ENCODE measurements around the gene POLK. TPM values are rescaled to one million over a fixed set of nuclear protein-coding genes. Genes with fewer than 3 reads are reported as not detected.
"Not testable (repeated sequence)": the region's sequence is repeated elsewhere in the genome, so short reads cannot be mapped to it uniquely, and the experiment has no call there.

The POLK gene
- 10 to 100 TPM; 41.5 to 43.0 TPM for total RNA-seq
- long read RNA-seq, donor 1, full-length matches to known transcripts = 2 of 10 reads
- long read RNA-seq, donor 1, partial matches to known transcripts = 3 of 10 reads
- long read RNA-seq, donor 1, other reads (novel, unspliced or antisense) = 5 of 10 reads
- long read RNA-seq, donor 2, partial matches to known transcripts = 4 of 6 reads
- long read RNA-seq, donor 2, other reads (novel, unspliced or antisense) = 2 of 6 reads

DNA sequence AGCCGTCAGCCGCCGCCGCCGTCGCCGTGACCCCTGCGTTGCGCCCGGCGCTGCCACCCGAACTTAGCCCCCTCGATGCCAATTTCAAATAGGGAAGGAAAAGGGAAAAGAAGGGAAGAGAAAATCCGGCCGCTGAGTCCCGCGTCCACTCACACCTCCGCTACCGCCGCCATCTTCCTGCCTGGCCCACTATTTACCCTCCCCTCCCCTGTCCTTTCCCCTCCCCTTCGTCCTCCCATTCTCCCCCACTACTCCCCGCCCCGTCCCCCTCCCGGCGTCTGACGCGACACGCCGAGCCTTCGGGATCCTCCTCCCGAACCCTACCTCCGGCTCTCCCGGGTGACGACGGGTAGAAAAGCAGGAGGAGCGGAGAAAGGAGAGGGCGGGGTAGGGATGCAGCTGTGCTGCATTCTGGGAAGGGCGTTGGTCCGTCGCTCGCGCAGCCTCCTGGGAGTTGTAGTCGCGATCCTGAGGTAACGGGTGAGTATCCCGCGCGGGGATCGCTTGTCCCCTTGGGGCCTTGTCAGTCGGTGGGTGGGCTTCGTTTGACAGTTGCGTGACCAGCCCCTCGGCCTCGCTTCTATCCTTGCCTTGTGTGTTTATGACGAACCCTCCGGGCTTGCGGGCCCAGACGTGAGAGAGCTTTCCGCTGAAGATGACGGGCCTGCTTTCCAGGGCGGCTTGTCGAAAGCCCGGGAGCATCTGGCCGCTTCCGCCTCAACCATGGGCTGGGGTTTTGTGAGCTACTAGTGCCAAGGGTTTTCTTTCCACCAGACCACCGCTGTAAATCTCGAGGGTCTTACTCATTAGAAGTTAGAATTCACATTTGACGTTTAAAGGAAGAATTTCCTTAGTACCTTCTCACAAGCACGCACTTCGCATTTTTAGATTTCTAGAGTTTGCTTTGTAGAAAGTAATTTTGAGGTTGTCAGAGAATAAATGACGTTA is at the start of gene POLK, which contains the start of gene CERT1:
Gene POLK, plus strand, starts transcription at position 457 of the 948 bp plus-strand sequence.
Gene CERT1, minus strand, starts transcription at position 195 of the 948 bp plus-strand sequence. CDS start 422 bp downstream, outside the sequence.
- intact Hi-C loops (cut with DNase I) = no loop called here
- DNase-seq (ENCODE audit: low spot score) = peak; percentile 99

DNA sequence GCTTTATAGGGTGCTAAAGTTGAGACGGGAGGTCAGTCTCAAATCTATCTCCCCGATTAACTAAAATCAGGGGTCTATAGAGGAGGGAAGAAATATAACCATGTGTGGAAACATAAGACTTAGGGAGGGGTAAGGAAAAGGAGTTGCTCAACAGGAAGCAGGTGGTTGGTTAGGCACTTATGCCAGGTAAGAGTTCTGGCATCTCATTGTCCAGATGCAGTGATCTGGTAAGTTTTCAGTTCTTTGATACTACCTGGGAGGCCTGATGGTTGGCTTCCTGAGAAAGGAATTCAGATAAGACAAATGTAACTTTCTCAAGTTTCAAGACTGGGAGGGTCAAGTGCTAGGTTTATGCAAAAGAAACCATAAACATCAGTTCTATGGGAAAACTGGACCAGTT is 48.0 kb upstream of the POLK start:
- intact Hi-C loops (cut with DNase I) = no loop called here
- no peak for DNase-seq (ENCODE audit: low spot score)

DNA sequence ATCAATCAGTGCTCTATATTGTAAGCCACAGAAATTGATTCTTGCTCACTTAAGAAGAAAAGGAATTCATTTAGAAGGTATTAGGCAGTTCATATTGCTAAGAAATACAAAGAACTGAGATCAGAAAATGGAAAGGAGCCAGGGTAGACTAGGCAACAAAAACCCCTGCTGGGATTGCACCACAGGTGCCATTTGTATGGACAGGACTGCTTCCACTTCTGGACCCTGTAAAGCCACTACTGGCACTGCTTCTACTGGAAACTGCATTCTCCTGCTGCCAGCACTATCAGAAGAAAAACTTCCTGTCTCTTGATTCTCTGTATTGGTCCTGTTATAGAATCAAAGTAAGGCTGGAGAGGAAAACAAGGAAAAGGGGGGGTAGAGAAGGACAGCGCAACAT is 46.2 kb upstream of the POLK start:
- DNase-seq (ENCODE audit: low spot score) = no peak
- intact Hi-C loops (cut with DNase I) = no loop called here

DNA sequence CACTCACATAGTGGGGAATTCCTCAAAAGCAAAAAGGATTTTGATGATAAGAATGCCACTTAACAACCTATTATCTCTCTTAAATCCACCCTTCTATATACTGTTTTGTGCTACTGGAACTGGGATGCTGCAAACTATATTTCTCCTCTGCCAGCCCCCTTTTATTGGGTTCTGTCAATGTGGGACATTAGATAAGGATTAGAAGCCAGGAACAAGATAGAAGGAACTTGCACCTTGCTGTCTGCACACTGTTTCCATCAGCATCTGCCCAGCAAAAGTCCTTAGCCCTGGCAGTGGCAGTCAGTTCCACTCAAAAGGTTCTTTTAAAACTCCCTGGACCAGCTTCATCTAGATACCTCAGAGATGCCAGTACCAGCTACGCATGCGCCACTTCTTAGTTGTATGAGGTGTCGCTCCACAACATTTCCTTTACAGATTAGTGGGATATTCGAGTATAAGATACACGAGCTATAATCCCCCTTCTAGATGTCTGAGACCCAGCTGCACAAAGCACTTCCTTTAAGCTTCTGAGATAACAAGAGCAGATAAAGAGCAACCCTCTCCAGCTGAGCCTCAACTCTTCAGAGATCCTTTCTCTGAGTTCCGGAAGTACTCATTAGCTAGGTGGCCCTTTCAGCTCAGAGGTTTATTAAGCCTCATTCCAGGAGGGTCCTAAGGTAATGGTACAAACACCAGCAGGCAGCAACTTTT is 45.5 kb upstream of the POLK start:
- intact Hi-C loops (cut with DNase I) = no loop called here
- no peak for DNase-seq (ENCODE audit: low spot score)

DNA sequence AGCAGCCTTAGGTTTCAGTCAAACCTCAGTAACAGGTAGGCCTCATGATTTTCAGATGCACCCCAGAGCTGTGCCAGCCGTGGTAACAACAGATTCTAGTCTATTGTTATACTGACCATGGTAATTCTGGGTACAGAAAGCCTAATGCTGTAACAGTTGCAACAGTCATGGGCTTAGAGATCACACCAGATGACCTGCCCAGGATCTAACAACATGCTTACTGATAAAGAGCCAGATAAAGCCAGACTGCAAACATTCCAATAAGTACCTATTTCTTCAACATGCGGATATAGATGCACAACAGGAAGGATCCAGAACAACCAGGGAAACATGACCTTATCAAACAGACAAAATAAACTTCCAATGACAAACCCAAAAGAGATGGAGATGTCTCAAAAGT is 43.1 kb upstream of the POLK start:
- intact Hi-C loops (cut with DNase I) = no loop called here
- no peak for DNase-seq (ENCODE audit: low spot score)

DNA sequence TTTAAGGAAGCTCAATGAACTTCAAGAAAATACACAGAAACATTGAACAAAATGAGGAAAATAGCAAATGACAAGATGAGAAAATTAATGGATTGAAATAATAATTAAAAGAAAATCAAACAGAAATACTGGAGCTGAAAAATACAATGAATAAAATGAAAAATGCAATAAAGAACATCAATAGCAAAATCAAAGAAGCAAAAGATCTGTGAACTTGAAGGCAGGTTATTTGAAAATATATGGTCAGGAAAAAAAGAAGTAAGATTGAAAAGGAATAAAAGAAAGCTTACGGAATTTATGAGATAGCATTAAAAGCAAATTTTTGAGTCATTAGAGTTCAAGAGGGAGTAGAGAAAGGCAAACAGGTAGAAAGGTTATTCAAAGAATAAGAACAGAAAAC is 42.7 kb upstream of the POLK start:
- no peak for DNase-seq (ENCODE audit: low spot score)
- intact Hi-C loops (cut with DNase I) = no loop called here

DNA sequence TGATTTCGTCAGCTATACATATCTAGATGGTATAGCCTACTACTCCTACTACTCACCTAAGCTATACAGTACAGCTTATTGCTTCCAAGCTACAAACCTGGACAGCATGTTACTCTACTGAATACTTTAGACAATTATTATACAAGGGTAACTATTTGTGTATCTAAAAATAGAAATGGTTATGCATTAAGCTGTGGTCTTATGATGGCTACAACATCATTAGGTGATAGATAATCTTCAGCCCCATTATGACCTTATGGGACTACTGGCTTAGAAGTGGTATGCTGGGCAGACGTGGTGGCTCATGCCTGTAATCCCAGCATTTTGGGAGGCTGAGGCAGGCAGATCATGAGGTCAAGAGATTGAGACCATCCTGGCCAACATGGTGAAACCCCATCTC is 40.5 kb upstream of the POLK start:
- intact Hi-C loops (cut with DNase I) = no loop called here
- DNase-seq (ENCODE audit: low spot score) = no peak

DNA sequence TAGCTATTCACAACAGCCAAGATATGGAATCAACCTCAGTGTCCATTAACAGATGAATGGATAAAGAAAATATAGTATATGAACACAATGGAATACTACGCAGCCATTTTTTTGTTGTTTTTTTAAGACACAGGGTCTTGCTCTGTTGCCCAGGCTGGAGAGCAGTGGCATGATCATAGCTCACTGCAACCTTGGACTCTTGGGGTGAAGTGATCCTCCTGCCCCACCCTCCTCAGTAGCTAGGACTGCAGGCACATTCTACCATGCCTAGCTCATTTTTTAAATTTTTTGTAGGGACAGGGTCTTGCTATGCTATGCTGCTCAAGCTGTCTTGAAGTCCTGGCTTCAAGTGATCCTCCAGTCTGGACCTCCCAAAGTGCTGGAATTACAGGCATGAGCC is 38.7 kb upstream of the POLK start:
- intact Hi-C loops (cut with DNase I) = no loop called here
- no peak for DNase-seq (ENCODE audit: low spot score)

DNA sequence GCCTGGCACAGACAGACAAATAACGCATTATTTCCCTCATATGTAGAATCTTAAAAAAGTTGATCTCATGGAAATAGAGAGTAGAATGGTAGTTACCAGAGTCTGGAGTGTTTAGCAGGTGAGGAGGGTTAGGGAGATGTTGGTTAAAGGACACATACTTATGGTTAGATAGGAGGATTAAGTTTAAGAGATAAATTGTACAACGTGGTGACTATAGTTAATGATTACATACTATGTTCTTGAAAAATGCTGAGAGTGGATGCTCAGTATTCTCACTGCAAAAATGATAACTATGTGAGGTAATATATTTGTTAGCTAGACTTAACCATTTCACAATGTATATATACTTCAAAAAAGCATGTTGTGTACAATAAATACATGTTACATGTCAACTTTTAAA is 38.2 kb upstream of the POLK start:
- no peak for DNase-seq (ENCODE audit: low spot score)
- intact Hi-C loops (cut with DNase I) = no loop called here

DNA sequence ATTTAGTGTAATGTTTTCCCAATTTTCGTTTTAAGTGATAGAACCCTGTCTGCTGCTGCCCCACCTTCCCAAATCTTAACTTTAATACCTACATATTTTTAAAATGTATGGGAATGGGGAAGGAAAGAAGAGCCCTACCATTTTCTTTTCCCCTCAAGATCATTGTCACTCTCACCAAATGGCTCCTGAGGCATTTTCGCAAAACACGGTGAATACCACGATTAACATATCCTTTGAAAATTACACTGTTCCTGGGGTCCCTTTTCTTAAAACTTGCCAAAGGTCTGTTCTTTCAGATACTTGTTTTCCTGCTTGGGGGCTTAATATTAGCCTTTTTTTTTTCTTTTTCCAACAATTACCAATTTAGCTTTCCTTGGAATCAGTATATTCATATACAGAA is 36.3 kb upstream of the POLK start:
- intact Hi-C loops (cut with DNase I) = no loop called here
- no peak for DNase-seq (ENCODE audit: low spot score)

DNA sequence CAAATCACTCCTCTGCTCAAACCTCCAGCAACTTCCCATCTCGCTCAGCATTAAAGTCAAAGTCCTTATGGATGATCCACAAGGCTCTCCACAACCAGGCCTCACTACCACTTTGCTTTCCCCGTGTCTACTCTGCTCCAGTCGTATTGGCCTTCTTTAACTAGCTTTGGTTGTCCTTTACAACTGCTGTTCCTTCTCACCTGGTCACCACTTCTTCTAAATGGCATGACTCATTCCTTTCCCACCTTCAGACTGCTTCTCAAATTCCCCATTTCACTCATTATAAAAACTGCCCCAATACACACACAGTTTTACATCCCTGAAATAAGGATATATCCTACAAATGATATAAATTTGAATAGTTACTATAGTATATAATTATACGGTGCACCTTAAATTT is 30.7 kb upstream of the POLK start:
- intact Hi-C loops (cut with DNase I) = no loop called here
- no peak for DNase-seq (ENCODE audit: low spot score)

DNA sequence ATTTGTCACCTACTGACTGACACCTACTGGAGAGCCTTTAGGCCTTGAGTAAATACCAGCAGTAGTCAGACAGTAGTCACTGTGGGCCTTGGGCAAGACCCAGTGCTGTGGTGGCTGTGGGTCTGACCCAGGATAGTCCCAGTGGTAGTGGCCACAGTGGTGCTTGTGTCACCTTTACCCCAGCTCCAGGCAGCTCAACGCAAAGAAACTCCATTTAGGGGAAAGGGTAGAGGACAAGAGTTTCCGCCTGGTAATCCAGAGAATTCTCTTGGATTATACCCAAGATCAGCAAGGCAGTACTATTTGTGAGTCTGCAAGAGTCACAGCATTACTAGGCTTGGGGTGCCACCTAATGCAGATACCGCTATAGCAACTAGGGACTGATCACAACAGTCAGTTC is 29.2 kb upstream of the POLK start:
- intact Hi-C loops (cut with DNase I) = no loop called here
- DNase-seq (ENCODE audit: low spot score) = no peak

DNA sequence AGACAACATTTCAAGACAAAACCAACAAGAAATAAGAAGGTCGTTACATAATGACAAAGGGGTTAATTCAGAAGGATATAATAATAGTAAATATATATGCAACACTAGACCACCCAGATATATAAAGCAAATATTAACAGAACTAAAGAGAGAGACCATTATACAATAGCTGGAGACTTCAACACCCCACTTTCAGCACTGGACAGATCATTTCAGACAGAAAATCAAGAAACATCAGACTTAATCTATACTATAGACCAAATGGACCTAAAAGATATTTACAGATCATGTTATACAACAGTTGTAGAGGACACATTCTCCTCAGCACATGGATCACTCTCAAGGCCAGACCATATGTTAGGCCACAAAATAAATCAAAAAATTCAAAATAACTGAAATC is 27.1 kb upstream of the POLK start:
- intact Hi-C loops (cut with DNase I) = no loop called here
- no peak for DNase-seq (ENCODE audit: low spot score)

DNA sequence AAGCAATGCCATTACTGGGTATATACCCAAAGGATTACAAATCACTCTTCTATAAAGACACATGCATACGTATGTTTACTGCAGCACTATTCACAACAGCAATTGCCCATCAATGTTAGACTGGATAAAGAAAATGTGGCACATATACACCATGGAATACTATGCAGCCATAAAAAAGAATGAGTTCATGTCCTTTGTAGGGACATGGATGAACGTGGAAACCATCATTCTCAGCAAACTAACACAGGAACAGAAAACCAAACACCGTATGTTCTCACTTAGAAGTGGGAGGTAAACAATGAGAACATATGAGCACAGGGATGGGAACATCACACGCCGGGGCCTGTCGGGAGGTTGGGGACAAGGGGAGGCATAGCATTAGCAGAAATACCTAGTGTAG is 21.8 kb upstream of the POLK start:
- intact Hi-C loops (cut with DNase I) = not testable (repeated sequence)

DNA sequence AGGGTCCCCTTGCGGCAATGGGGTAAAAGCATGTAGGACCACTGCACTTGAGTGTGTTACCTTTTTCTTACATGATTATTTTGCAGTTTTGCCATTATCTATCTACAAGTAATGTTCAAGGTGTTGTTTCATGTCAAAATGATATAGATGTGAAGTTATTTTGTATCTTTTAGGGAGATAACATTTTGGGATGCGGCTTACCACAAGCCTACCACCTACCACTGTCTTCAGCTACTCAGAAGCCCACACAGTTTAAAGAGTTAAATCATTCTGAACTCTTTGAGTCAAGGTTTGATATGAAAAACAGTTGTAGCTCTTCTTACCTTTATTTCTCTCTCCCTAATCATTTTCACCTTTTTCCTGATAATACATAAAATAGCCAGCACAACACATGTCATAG is 20.1 kb upstream of the POLK start:
- intact Hi-C loops (cut with DNase I) = no loop called here
- no peak for DNase-seq (ENCODE audit: low spot score)

More for the DNA sequence above, 21.8 kb upstream of the POLK start:
- DNase-seq (ENCODE audit: low spot score) = not testable (repeated sequence)

DNA sequence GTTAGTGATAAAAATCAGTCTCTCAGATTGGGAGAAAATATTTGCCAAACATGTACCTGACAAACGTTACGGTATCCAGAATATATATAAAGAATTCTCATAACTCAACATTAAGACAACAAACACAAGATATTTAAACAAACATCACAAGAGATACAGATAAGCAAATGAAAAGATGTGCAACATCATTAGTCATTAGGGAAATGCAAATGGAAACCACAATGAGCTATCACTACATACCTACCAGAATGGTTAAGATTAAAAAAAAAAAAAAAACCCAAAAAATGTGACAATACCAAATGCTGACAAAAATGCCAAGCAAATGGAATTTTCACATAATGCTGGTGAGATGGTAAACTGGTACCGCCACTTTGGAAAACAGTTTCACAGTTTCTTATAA is 15.7 kb upstream of the POLK start:
- intact Hi-C loops (cut with DNase I) = no loop called here
- no peak for DNase-seq (ENCODE audit: low spot score)

DNA sequence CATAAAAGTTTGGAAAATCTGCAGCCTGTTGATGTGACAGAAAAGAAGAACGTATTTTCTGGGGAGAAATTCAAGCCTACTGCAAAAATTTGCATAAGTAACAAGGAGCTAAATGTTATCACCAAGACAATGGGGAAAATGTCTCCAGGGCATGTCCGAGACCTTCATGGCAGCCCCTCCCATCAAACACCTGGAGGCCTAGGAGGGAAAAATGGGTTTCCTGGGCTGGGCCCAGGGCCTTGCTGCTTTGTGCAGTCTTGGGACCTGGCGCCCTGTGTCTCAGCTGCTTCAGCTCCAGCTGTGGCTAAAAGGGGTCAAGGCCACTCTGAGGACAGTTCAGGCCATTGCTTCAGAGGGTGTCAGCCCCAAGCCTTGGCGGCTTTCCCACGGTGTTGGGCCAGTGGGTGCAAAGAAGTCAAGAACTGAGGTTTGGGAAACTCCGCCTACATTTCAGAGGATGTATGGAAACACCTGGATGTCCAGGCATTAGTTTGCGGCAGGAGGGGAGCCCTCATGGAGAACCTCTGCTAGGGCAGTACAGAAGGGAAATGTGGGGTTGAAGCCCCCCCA is 13.4 kb upstream of the POLK start:
- DNase-seq (ENCODE audit: low spot score) = no peak

DNA sequence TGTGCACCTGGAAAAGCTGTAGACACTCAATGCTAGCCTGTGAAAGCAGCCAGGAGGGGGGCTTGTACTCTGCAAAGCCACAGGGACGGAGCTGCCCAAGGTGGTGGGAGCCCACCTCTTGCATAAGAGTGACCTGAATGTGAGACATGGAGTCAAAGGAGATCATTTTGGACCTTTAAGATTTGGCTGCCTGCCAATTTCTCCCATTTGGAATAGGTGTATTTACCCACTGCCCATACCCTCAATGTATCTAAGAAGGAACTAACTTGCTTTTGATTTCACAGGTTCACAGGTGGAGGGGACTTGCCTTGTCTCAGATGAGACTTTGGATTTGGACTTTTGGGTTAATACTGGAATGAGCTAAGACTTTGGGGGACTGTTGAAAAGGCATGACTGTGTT is 12.8 kb upstream of the POLK start:
- intact Hi-C loops (cut with DNase I) = not testable (repeated sequence)

More for the DNA sequence above, 13.4 kb upstream of the POLK start:
- intact Hi-C loops (cut with DNase I) = no loop called here

DNA sequence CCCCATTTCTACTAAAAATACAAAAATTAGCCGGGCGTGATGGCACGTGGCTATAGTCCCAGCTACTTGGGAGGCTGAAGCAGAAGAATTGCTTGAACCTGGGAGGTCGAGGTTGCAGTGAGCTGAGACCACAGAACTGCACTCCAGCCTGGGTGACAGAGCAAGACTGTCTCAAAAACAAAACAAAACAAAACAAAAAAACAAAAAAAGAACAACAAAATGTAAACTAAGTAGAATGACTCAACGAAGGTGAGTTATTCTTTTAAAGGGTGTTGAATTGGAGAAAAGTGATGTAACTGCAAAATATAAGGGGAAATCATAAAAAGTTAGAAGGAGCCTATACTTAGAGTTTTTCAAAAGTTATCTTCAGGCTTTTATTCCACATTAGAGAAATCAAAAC is 6.6 kb upstream of the POLK start:
- intact Hi-C loops (cut with DNase I); DNase-seq (ENCODE audit: low spot score): not testable (repeated sequence)

More for the DNA sequence above, 12.8 kb upstream of the POLK start:
- DNase-seq (ENCODE audit: low spot score) = not testable (repeated sequence)

DNA sequence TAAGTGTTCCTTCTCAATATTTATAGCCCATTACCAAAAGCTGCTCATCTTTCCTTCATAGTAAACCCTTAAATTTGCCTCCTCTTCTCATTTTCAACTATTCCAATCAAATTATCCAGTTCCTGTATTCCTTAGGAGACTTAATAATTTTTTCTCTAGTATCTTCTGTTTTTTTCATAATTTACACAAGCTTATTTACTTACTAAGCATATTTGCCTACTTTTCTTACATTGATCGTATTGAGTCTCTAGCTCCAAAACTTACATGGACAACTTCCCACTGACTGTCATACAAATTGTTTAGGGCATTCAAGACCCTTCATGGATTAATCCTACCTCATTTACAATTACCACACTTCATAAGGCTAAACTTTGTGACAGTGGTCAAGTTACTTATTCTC is 3.9 kb upstream of the POLK start:
- DNase-seq (ENCODE audit: low spot score) = no peak
- intact Hi-C loops (cut with DNase I) = no loop called here
